Body of pancreas (tissue), 4 donors: Measurements from ENCODE around the gene EPB41.

Source experiments
- POLR2A ChIP-seq, 3 donors: fragments of 450-650 bp; IDR thresholded peaks; one replicate each; pipeline ENCODE4 v1.6.1; 2016; ENCODE audit warnings: antibody characterized with exemption in 3 of 3, mild to moderate bottlenecking in 2 of 3
- TF ChIP-seq, protein P1 (sequence below), 7 experiments: fragments of 450-650 bp in 4 of 7; fragments of 200-600 bp in 3 of 7; sonication (generic) in 3 of 7; IDR thresholded peaks; one replicate each; pipeline ENCODE4 v1.5.1; 2016 to 2019; ENCODE audit warnings: antibody characterized with exemption in 7 of 7

GRCh38 chr1:28966617-28967016, 52.2 kb downstream of the EPB41 start:
- TF ChIP-seq, protein P1, sequence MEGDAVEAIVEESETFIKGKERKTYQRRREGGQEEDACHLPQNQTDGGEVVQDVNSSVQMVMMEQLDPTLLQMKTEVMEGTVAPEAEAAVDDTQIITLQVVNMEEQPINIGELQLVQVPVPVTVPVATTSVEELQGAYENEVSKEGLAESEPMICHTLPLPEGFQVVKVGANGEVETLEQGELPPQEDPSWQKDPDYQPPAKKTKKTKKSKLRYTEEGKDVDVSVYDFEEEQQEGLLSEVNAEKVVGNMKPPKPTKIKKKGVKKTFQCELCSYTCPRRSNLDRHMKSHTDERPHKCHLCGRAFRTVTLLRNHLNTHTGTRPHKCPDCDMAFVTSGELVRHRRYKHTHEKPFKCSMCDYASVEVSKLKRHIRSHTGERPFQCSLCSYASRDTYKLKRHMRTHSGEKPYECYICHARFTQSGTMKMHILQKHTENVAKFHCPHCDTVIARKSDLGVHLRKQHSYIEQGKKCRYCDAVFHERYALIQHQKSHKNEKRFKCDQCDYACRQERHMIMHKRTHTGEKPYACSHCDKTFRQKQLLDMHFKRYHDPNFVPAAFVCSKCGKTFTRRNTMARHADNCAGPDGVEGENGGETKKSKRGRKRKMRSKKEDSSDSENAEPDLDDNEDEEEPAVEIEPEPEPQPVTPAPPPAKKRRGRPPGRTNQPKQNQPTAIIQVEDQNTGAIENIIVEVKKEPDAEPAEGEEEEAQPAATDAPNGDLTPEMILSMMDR (IDR thresholded peaks at IDR 0.05), result no peak
- TF ChIP-seq POLR2A (IDR thresholded peaks at IDR 0.05), result no peak
